ENCODE data around the gene MCM8. TPM values are rescaled to one million over a fixed set of nuclear protein-coding genes. Genes with fewer than 3 reads are reported as not detected.

The MCM8 gene
- total RNA-seq, 2 donors from 2014 or later = 8.4 to 13.0 TPM

DNA sequence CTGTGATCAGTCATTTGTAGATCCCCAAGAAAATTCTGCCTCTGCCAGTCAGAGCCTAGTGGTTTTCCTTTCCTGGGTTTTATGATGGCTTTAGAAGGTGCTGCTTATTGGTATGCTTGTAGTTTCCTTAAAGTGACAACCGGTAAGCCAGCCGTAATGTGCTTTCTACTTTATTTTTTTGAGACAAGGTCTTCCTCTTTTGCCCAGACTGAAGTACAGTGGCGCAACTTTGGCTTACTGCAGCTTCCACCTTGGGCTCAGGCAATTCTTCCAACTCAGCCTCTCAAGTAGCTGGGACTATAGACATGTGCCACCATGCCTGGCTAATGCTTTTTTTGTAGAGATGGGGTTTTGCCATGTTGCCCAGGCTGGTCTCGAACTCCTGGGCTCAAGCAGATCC is 23.5 kb downstream of the MCM8 start:
- no peak for TF ChIP-seq POLR2AphosphoS5 (IDR thresholded peaks at IDR 0.05)
- no peak for TF ChIP-seq POLR2A (IDR thresholded peaks at IDR 0.05)
- TF ChIP-seq, protein P1, sequence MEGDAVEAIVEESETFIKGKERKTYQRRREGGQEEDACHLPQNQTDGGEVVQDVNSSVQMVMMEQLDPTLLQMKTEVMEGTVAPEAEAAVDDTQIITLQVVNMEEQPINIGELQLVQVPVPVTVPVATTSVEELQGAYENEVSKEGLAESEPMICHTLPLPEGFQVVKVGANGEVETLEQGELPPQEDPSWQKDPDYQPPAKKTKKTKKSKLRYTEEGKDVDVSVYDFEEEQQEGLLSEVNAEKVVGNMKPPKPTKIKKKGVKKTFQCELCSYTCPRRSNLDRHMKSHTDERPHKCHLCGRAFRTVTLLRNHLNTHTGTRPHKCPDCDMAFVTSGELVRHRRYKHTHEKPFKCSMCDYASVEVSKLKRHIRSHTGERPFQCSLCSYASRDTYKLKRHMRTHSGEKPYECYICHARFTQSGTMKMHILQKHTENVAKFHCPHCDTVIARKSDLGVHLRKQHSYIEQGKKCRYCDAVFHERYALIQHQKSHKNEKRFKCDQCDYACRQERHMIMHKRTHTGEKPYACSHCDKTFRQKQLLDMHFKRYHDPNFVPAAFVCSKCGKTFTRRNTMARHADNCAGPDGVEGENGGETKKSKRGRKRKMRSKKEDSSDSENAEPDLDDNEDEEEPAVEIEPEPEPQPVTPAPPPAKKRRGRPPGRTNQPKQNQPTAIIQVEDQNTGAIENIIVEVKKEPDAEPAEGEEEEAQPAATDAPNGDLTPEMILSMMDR (IDR thresholded peaks at IDR 0.05) = no peak
- peak overlapping the region; percentile 62 to 80 for H3K27ac ChIP-seq

GRCh38 chr20:5974531-5974930 is 24.1 kb downstream of the MCM8 start:
- H3K27me3 ChIP-seq (replicated peaks; ENCODE audit: insufficient read depth) = no peaks in the 10 kb centered on the region
- H3K4me1 ChIP-seq (replicated peaks) = peaks cover 18% of the 10 kb centered on the region
- no peak overlapping the region for H3K4me3 ChIP-seq
- intact Hi-C loops (cut with DNase I) = no loop called here
- WGBS = 93% methylated on average over 1 of the region's 1 CpG
- H3K9me3 ChIP-seq = no peaks in the 10 kb centered on the region
- TF ChIP-seq, protein P1 (IDR thresholded peaks at IDR 0.05) = no peak
- TF ChIP-seq POLR2AphosphoS5 (IDR thresholded peaks at IDR 0.05) = no peak
- TF ChIP-seq POLR2A (IDR thresholded peaks at IDR 0.05) = no peak
- H3K27ac ChIP-seq = peak overlapping the region in 1 of 2 donors; percentile 80
- H3K36me3 ChIP-seq = no peaks in the 10 kb centered on the region
- DNase-seq (ENCODE audit: low spot score) = no peak

More for the DNA sequence above, 23.5 kb downstream of the MCM8 start:
- no peaks in the 10 kb centered on the region for H3K9me3 ChIP-seq
- H3K36me3 ChIP-seq = no peaks in the 10 kb centered on the region
- 78% methylated on average over 4 of the region's 4 CpGs for WGBS
- no peak for DNase-seq (ENCODE audit: low spot score)
- intact Hi-C loops (cut with DNase I) = no loop called here
- H3K4me3 ChIP-seq = no peak overlapping the region
- H3K4me1 ChIP-seq (replicated peaks) = peaks cover 18% of the 10 kb centered on the region
- H3K27me3 ChIP-seq (replicated peaks; ENCODE audit: insufficient read depth) = no peaks in the 10 kb centered on the region

GRCh38 chr20:5975778-5976177 is 25.3 kb downstream of the MCM8 start:
- DNase-seq (ENCODE audit: low spot score) = no peak
- peak; percentile 38 for TF ChIP-seq POLR2AphosphoS5 (IDR thresholded peaks at IDR 0.05)
- no peak for TF ChIP-seq POLR2A (IDR thresholded peaks at IDR 0.05)
- TF ChIP-seq, protein P1 (IDR thresholded peaks at IDR 0.05) = no peak
- H3K27me3 ChIP-seq (replicated peaks; ENCODE audit: insufficient read depth) = no peaks in the 10 kb centered on the region
- intact Hi-C loops (cut with DNase I) = no loop called here
- no peaks in the 10 kb centered on the region for H3K9me3 ChIP-seq
- H3K27ac ChIP-seq = peak overlapping the region in 1 of 2 donors; percentile 76
- H3K4me3 ChIP-seq = no peak overlapping the region
- no peaks in the 10 kb centered on the region for H3K36me3 ChIP-seq
- 47% methylated on average over 2 of the region's 2 CpGs for WGBS
- peaks cover 18% of the 10 kb centered on the region for H3K4me1 ChIP-seq (replicated peaks)

DNA sequence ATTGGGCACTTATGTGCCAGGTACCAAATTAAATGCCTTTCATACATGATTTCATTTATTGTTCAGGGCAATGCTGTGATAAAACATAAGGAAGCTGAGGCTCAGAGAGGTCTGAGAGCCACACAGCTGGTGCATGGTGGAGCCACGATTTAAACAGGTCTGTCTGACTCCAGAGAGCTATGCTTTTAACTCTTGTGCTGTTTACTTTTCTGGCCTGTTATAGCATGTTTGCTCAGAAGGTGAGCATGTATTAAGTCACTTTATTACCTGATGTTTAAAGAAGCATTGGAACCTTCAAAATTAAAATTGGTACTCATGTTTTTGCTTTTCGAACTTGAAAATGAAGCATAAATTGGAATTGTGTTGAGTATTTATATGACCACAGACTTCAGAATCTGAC is 26.8 kb downstream of the MCM8 start:
- H3K4me1 ChIP-seq (replicated peaks) = peaks cover 18% of the 10 kb centered on the region
- 44% methylated on average over 2 of the region's 2 CpGs for WGBS
- H3K27me3 ChIP-seq (replicated peaks; ENCODE audit: insufficient read depth) = no peaks in the 10 kb centered on the region
- H3K36me3 ChIP-seq = no peaks in the 10 kb centered on the region
- H3K27ac ChIP-seq = peak overlapping the region; percentile 52 to 76
- no peaks in the 10 kb centered on the region for H3K9me3 ChIP-seq
- TF ChIP-seq POLR2A (IDR thresholded peaks at IDR 0.05) = no peak
- TF ChIP-seq POLR2AphosphoS5 (IDR thresholded peaks at IDR 0.05) = peak; percentile 72
- H3K4me3 ChIP-seq = no peak overlapping the region
- peak; percentile 20 for DNase-seq (ENCODE audit: low spot score)
- intact Hi-C loops (cut with DNase I) = no loop called here

- Histone ChIP-seq H3K27ac (peak overlapping the region; percentile 52 to 76), H3K9me3 (no peaks in the 10 kb centered on the region), H3K4me1 (replicated peaks) (peaks cover 14% of the 10 kb centered on the region), H3K36me3 (no peaks in the 10 kb centered on the region), H3K27me3 (replicated peaks; ENCODE audit: insufficient read depth) (no peaks in the 10 kb centered on the region), H3K4me3 (no peak overlapping the region)
- DNase-seq (ENCODE audit: low spot score) = no peak
- intact Hi-C loops (cut with DNase I) = no loop called here
- whole genome bisulfite sequencing = 100% methylated on average over 1 of the region's 1 CpG
- TF ChIP-seq POLR2A (IDR thresholded peaks at IDR 0.05) (no peak), POLR2AphosphoS5 (IDR thresholded peaks at IDR 0.05) (no peak)
- TF ChIP-seq, protein P1 (IDR thresholded peaks at IDR 0.05) = no peak
Observed at GRCh38 chr20:5977975-5978374, 27.5 kb downstream of the MCM8 start.
